GM18861 (cell line): ENCODE measurements around the gene SPTSSB.

Source experiments
- ATAC-seq: cut with Tn5 transposase; IDR thresholded peaks from one replicate; pipeline ENCODE4 v1.9.1; 2021; ENCODE audit not compliant: unreplicated experiment

SPTSSB gene

GRCh38 chr3:161392853-161393252 is 21.5 kb upstream of the SPTSSB start:
- no peak for ATAC-seq

GRCh38 chr3:161390200-161390599 is 18.9 kb upstream of the SPTSSB start:
- ATAC-seq = no peak

DNA sequence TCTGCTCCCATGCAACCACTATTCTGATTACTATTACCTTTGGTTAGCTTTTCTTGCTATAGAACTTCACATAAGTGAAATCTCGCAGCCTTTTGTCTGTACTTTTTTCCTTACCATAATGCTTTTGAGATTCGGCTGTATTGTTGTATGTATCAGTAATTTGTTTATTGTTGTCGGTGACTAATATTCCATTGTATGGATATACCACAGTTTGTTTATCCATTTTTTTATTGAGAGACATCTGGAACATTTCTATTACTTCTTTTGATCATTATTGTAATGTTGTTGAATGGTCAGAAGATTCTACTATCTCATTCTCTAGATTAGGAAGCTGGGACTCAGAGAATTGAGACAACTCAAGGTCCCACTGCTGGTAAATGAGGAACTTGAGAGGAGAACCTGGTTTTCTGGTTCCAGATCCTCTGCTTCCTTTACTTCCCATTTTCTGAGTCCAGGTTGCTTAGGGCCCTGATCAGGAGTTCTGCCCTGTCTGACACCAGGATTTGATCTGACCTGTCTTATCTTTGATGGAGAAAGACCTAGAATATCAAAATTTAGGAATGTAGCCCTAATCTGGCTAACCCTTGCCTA is 18.2 kb upstream of the SPTSSB start:
- no peak for ATAC-seq

DNA sequence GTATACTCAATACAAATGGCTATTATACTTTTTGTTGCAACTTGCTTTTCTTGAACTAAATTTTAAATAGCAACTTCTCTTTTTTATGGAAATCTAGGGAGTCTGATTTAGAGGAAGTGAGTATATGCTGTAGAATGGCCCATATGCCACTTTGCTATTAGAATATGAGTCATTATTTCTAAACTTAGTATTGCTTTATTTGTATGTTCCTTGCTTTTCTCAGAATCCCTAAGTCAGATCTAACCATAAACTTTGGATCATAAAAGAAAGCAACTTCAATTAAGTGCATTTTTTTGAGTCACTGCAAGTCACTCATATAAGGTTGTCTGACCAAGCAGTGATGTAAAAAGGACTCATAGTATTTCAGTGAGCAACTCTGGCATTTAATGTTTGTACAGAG is 17.5 kb upstream of the SPTSSB start:
- ATAC-seq = no peak

- ATAC-seq = no peak
Observed at GRCh38 chr3:161386991-161387770, 15.9 kb upstream of the SPTSSB start.

DNA sequence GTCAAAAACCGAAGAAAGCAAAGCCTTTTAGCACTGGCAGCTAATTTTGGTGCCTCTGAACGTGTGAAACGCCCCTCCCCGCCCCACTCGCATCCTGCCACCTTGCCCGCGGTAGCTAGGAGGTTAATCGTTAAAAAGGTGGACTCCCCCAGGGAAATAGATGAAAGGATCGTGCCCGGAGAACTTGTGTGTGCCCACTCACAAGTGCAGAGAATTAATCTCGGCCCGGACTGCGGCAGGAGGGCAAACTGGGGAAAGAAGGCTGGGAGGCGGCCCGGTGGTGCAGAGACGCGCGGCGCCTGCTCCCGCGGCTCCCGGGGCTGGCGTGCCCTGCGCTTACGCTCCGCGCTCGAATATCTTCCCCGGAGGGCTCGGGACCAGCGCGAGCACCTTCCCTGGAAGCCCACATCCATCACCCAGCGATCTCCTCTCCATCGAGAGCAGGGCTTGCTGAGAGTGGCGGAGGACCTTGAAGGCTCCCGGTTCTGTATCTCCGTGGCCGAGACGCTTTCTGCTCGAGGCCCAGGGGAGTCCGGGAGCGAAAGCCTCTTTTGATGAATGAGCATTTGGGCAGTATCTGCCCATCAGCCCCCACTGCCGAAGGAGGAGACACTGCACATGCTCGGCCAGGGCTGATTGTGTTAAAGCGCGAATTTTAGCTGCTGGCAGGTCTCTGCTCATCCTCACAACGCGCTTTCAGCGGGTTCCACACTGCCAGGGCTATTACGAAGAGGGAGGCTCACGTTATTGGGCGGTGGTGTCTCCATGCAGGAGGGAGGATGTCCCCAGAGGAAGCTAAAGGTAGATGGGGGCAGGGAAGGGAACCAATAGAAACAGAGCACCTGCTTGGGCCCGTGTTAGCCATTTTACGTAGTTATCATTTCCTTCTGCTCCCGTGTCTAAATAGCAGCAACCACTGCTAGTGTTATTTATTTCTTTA is 1.3 kb upstream of the SPTSSB start:
- ATAC-seq = peak; percentile 45

GRCh38 chr3:161369531-161369930 is 1.8 kb downstream of the SPTSSB start:
- ATAC-seq = no peak

DNA sequence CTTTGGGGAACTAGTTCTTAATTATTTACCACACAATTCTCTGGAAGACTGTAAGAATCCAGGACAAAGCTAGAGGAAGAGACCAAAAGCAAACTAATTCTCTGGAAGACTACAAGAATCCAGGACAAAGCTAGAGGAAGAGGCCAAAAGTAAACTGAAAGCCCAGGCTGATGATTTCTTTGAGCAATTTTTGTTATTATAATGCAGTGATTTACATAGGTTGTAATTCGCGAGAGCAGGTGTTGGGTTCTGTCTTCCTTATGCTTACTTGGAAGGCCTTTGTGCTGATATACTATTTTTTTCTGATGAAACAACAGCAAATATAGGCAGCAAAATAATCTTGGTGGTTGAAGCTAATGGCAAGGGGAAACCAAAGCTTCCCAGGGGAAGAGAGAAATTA is 5.2 kb downstream of the SPTSSB start:
- ATAC-seq = no peak

- no peak for ATAC-seq
Observed at GRCh38 chr3:161358488-161358887, 12.8 kb downstream of the SPTSSB start.

DNA sequence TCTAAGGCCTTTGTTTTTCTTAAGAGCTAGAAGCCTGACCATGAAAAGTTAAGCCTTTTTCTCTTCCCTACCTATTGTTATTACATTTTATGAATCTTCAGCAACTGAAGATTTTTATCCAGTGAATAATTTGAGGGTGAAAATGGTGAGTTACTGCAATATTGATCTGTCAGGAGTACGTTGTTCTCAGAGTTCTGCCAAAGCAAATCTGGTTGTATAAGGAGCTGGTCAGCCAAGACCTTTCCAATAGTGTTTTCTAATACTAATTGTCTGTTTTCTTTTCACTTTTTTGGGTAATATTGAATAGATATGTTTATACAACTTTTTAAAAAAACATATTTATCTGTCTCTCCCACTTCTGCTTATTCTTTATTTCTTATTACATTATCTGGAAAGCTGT is 15.0 kb downstream of the SPTSSB start:
- ATAC-seq = no peak

- ATAC-seq = no peak
Observed at GRCh38 chr3:161355508-161355907, 15.8 kb downstream of the SPTSSB start.

GRCh38 chr3:161354554-161354953 is 16.8 kb downstream of the SPTSSB start:
- ATAC-seq = no peak

DNA sequence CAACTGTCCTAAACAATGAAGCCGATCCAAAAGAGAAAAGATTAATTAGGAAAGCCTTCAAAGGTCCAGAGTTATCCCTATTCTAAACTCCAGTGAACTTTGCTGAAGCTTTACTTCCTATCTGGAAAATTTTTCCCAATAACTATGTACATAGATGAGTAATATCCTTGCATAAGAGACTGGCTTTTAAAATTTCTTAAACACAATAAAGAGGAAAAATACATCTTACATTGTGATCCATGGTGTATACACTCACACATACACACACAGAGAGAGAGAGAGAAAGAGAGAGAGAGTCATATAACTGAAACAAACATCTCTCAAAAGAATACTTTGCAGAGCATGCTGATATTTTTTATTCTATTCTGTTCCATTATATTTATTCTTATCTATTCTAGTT is 20.0 kb downstream of the SPTSSB start:
- no peak for ATAC-seq

DNA sequence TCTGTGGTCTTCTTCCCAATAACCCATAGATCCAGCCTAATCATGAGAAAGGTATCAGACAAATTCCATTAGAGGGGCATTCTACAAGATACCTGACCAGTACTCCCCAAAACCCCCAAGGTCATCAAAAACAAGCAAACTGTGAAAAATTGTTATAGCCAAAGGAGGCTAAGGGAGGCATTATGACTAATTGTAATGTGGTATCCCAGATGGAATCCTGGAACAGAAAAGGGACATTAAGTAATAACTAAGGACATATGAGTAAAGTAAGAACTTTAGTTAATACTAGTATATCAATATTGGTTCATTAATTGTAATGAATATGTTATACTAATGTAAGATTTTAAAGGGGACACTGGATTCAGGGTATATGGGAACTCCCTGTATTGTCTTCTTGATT is 20.4 kb downstream of the SPTSSB start:
- ATAC-seq = no peak

DNA sequence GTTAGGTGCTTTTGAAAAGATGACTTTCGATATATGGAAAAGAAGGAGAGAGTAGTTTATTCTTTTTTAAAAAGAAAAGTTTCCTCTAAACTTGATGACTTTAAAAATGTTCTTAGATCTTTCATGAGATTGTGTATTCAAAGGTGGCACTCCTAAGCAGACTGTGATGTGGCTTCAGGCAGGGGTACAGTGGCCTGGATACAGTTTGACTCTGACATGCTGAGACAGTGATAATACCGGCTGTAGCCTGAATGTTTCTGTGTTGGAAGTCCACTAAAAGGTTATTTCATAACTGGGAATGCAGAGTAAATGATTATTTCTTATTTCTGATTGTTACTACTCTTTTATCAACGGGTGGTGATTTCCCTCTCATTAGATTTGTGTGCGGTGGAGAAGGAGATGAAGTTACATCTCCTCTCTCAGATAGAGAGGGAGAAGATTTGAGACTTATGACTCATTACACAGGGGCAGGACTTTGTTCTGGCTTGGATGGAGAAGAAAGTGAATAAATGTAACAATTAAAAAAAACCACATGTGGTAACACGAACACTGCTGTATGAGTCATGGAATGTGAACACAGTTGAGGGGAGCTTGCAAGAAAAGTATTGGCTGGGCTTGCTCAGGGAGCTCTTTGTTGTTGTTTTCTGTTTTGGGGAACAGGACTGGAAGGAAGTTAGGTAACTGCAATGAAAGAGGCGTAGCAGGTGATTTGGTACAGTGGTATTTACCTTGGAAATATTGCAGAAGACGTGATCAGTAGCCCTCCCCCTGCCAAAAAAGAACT is 21.6 kb downstream of the SPTSSB start:
- no peak for ATAC-seq

DNA sequence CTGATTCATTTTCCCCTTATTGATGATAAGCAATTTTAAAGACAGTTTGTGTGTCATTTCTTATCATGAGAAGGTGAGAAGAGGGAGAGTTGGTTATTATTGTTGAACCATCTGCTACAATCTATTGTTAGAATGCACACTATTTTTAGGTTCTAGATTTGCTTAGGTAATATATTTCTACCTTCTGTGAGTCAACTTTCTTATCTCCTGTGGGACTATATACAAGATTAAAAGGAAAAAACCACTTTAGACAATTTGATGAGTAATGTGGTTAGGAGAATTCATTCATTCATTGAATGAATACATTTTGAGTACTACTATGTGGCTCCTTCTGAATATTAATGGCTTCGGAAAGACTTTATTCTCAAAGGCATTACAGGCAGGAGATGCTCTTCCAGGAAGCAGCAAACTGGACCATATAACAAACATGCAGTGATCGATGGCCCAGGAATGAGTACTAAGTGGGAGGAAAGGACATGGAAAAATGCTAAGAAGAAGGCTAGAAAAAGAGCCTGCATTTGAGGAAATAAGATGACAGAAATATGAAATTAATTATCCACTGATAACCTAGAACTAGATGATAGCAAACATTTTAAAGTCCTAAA is 22.4 kb downstream of the SPTSSB start:
- peak; percentile 48 for ATAC-seq

DNA sequence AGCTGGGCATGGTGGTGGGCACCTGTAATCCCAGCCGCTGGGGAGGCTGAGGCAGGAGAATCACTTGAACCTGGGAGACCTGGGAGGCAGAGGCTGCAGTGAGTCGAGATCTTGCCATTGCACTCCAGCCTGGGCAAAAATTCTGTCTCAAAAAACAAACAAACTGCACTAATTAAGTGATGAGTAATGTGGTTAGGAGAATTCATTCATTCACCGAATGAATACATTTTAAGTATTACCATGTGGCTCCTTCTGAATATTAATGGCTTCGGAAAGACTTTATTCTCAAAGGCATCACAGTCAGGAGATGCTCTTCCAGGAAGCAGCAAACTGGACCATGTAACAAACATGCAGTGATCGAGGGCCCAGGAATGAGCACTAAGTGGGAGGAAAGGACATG is 23.6 kb downstream of the SPTSSB start:
- no peak for ATAC-seq

DNA sequence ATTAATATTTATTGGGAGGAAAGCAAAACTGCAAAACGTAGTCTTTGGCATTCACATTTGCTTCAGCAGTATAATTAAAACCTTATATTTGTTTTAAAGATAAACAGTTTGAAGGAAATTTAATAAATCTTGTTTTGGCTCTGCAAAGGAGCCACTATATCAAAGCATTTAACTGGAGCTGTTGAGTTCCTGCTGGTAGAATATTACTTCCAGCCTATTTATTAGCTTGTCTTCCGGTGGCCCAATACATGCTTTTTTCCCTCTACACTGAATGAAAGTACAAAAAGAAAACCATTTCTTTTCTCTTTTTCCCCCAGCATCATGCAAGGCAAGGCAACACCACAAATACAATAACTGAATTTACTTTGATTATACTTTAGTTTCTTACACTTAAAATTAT is 26.3 kb downstream of the SPTSSB start:
- no peak for ATAC-seq

DNA sequence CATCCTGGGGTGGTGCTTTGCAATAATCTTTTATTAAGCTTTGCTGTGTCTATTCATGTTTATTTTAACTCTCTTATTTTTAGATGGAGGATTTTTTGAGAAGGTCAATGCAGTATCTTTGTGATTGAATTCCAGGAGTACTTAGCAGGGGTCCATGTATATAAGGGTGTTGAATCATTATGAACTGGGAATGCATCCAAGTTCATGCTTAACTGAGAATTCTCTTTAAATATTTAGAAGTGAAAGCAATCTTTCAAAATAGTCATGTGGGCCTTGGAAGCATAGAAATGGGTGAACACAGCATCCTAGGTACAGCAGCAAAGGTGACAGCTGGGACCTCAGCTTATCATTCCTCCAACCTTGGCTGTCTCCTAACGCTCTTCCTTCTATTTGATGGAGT is 27.3 kb downstream of the SPTSSB start:
- ATAC-seq = no peak

GRCh38 chr3:161343540-161343939 is 27.8 kb downstream of the SPTSSB start:
- ATAC-seq = no peak

- no peak for ATAC-seq
Observed at GRCh38 chr3:161342629-161343028, 28.7 kb downstream of the SPTSSB start.
